GM12801 (cell line): ENCODE results near the gene CYP2W1.

Experiments
- CTCF ChIP-seq: IDR thresholded peaks from one replicate; pipeline ENCODE4 v1.5.1; 2011; ENCODE audit warnings: control low read depth; ENCODE audit not compliant: insufficient read length; ENCODE audit errors: extremely low read depth

Gene CYP2W1

GRCh38 chr7:975702-976473 lies 7.1 kb upstream of the CYP2W1 start:
- no peak for TF ChIP-seq CTCF

- no peak for TF ChIP-seq CTCF
Measured at GRCh38 chr7:976901-977325, 6.1 kb upstream of the CYP2W1 start.

DNA sequence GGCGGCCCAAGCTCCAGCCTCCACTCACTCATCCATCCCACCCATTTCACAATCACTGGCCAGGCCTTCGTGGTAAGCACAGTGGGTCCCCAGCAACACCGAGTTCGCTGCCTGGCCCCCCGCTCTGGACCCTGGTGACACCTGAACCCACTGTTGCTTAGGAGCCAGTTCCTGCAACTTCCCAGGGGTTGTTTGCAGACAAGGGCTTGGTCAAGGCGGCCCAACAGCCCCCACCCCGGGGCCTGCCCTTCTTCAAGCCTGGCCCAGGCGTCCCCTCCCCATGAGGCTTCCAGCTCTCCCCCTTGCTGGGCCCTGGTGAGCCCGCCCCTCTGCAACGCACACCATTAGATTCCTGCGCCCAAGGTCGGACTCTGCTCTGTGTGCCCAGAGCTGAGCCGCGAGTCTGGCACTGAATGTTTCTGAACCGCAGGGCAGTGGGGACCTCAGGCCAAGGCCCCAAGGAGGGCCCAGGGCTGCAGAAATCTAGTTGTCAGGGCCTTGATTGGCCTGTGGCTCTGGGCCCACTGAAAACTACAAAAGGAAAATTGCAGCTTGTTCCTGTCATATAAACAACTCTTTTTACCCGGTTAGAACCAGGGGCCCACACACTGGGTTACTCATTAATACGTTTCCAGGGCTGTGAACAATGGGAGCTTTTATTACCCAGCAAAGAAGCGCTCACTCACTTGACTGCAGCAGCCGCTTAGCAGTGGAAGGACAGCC lies 5.5 kb upstream of the CYP2W1 start:
- no peak for TF ChIP-seq CTCF

DNA sequence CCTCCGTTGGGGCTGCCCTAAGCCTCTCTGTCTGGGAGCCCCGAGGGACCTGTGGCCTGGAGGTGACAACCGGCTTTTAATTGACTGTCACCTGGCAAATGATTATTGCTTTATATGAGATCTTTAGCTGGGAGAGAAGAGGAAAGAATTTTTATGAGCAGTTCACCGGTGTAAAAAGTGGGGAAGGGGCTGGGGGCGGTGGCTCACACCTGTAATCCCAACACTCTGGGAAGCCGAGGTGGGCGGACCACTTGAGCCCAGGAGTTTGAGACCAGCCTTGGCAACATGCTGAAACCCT lies 5.0 kb upstream of the CYP2W1 start:
- TF ChIP-seq CTCF, result no peak

DNA sequence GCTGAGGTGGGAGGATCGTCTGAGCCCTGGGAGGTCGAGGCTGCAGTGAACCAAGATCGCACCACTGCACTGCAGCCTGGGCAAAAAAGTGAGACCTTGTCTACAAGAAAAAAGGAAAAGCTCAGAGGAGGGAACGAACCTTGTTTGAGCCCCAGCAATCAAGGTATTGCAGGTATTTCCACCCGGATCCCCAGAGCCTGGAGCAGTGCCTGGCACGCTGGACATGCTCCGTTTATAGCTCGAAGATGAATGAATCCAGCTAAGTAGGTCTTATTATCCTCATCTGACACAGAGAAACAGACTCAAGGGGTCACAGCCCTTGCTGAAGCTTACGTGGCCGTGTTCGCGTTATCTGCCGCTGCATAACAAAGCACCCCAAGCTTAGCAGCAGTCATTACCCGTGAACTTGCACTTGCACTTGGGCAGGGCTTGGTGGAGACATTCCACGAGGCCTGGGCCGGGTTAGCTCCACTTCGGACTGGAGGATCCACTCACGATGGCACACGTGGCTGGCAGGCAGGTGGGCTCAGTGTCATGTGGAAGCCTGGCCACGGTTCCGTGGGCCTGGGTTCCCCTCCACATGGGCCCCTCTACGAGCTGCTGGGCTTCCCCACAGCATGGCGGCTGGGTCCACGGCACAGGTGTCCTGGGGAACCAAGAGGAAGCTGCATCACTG lies 4.4 kb upstream of the CYP2W1 start:
- no peak for TF ChIP-seq CTCF

DNA sequence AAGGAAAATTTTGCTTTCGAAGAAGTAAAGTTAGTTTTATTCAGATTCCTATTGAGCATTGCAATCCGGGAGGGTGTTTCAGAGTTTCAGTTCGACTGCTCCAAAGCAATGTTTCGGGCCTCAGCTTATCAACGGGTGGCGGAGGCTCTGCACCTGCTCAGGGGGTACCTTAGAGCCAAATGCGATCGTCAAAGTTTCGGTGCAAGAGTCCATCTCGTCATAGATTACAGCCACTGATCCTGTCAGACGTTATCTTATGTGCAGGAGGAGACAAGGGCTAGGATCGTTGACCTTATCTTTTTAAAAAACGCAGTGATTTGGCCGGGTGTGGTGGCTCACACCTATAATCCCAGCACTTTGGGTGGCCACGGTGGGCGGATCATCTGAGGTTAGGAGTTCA lies 3.8 kb upstream of the CYP2W1 start:
- TF ChIP-seq CTCF, result no peak

DNA sequence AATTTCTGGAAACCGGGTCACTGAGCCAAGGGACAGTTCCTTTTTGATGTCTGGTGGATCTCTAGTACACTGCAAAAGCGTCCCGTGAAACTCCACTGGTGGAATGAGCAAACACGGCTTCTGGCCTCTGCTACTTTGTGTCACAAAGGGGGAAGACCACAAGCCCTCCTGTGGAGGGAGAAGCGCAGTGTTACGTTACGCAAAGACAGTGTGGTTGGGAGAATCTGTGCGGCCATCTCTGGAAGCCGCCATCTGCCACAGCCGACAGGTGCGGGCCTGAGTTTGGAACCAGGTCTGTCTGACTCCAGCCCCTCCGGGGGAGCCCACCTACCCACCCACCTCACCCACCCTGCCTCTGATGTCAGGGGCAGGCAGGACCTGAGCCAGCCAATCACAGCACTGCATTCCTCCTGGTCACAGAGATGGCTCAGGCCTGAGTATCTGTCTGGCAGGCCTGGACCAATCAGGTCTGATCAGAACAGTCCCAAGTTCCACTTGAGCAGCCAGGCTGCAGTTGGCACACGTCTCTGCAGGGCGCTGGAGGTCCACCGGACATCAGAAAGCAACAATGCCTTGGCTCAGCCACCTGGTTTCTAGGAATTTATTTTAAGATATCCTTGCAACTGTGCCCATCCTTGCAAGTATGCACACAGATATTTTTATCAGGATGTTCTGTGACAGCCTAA lies 3.0 kb upstream of the CYP2W1 start:
- no peak for TF ChIP-seq CTCF
